T follicular helper cell (primary cell): ENCODE measurements around the gene OLA1.
"Not testable (repeated sequence)": the region's sequence is repeated elsewhere in the genome, so short reads cannot be mapped to it uniquely, and the experiment has no call there.

Source experiments
- DNase-seq: peaks from one replicate; pipeline ENCODE4 v3.0.0-alpha.2; 2020; ENCODE audit warnings: low read depth
- total RNA-seq, 2 experiments: gene quantifications; one replicate each; lab custom pipeline; 2026; lab: John Stamatoyannopoulos, UW

The OLA1 gene
- 52.2 to 135 reads per million in 2 experiments for total RNA-seq

DNA sequence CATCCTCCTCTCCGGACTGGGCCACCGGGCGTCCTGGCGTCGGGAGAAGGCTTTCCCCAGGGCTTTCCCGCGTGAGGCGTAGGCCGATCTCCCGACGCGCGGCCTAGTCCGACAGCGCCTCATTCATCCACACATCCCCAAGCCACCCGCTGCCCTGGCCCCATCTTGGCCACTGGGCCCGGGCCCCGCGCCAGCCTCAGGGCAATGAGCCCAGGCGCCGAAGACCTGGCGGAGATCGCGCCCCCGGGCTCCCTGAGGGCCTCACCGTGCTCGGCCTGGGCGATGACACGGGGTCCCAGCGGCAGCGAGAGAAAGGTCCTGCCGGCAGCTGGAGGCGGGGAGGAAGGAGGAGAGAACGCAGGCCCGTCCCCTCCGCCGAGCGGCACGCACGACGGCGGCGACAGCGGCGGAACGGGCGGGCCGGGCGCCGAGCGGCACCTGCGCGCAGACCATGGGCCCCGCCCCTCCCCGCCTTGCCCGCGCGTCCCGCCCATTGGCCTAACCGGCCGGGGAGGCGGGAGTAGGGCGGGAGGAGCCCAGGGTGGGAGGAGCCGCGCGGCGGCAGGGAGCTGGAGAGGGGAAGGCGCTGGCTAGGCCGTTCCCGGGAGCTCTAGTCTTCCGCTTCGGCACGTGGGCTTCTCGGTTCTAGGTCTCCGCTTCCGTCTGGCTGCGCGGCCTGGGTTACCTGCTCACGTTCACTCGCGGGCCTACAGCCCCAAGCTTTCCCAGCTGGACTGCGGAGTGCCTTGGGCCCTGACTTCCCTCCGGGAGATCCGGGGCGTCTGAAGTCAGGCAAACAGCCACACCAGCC lies at the start of gene OLA1:
Gene OLA1 (minus strand): TSS at position 346 of the 811 bp plus-strand sequence. CDS start 1,717 bp downstream, outside the sequence.
- DNase-seq, result peak; percentile 90

DNA sequence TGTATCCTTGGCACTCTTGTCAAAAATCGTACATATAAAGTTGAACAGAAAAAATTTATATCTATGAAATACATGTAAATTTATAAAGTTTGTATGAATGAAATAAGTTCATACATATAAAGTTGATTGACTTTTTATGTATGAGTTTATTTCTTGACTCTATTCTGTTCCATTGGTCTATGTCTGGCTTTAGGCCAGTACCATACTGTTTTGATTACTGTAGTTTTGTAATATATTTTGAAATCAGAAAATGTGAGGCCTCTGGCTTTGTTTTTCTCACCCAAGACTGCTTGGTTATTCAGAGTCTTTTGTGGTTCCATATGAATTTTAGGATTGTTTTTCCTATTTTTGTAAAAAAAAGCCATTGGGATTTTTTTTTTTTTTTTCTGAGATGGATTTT lies 44.6 kb upstream of the OLA1 start:
- DNase-seq, result no peak

DNA sequence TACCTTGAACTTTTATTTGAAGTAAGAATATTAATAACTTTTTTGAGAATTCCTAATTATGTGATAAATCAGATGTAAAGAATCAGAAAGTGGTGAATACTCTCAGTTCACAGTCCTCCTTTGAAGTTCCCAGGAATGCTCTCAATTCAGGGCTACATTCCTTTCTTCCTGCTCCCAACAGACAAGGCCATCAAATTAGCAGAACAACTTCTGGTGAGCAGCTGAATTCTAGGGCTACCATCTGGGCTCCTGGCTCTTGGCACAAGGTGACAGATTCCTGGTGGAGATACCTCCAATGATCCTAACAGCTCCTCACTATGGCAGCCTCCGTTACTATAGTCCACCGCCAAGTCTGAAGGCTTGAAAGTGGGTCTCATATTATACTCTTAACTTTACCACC lies 37.8 kb upstream of the OLA1 start:
- DNase-seq, result no peak

DNA sequence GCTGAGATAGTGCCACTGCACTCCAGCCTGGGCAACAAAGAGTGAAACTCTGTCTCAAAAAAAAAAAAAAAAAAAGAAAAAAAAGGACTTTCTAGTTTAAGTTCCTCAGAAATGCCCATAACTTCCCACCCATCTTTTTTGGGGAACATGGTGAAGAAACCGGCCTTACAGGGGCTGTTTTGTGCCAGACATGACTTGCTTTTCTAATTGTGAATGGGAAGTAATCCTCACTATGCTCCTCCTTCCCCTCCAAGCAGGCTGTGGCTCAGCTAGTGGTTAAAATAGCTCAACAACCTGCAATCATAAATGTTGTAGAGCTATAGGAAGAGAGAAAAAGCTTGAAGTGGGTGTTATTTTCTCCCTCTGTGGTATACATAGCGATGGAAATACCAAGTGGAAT lies 34.1 kb upstream of the OLA1 start:
- DNase-seq, result no peak

DNA sequence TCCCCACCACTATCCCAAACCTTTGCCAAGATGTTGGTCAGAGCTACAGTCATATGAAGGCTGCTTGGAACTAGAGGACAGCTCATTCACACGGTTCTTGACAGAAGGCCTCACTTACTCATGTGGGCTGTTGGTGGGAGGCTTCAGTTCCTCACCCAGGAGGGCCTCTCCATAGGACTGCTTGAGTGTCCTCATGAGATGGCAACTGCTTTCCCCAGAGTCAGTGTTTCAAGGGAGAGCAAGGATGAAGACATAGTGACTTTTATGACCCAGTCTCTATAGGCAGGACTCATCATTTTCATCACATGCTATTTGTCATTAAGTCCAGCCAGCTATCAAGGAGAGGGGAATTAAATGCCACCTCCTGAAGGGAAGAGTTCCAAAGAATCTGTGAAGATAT lies 33.4 kb upstream of the OLA1 start:
- no peak for DNase-seq

DNA sequence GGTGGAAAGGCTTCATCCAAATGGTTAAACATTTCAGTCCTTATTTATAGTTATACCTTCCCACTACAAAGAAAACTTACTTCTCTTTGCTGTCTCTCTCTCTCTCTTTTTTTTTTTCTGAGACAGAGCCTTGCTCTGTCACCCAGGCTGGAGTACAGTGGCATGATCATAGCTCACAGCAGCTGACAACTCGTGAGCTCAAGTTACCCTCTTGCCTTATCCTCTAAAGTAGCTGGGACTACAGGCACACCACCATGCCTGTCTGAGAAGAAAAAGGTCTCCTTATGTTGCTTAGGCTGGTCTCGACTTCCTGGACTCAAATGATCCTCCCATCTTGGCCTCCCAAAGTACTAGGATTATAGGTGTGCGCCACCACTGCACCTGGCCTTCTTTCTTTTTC lies 32.3 kb upstream of the OLA1 start:
- no peak for DNase-seq

DNA sequence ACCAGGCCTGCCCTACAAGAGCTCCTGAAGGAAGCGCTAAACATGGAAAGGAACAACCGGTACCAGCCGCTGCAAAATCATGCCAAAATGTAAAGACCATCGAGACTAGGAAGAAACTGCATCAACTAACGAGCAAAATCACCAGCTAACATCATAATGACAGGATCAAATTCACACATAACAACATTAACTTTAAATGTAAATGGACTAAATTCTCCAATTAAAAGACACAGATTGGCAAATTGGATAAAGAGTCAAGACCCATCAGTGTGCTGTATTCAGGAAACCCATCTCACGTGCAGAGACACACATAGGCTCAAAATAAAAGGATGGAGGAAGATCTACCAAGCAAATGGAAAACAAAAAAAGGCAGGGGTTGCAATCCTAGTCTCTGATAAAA lies 21.9 kb upstream of the OLA1 start:
- not testable (repeated sequence) for DNase-seq

DNA sequence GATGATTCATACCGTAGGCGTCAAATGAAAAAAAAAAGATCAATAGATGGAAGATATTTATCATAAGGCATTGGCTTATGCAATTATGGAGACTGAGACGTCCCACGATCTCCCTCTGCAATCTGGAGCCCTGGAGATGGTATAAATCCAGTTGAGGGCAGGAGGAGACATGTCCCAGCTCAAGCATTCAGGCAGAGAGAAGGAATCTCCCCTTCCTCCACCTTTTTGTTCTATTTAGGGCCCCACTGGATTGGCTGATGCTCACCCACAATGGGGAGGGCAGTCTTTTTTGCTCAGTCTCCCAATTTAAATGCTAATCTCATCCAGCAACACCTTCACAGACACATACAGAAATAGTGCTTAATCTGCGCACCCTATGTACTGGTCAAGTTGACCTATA lies 18.0 kb upstream of the OLA1 start:
- no peak for DNase-seq

DNA sequence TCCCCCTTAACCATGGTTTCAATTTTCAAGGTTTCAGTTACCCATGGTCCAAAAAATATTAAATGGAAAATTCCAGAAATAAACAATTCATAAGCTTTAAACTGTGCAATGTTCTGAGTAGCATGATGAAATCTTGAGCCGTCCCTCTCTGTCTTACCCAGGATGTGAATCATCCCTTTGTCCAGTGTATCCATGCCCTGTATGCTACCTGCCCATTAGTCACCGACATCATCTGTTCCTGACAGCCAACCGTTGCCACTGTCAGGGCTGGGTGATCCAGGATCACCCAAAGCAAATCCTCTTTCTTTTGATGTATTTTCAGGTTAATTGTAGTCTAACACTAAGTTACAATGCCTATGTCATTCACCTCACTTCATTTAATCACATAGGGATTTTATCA lies 15.7 kb upstream of the OLA1 start:
- DNase-seq, result no peak

DNA sequence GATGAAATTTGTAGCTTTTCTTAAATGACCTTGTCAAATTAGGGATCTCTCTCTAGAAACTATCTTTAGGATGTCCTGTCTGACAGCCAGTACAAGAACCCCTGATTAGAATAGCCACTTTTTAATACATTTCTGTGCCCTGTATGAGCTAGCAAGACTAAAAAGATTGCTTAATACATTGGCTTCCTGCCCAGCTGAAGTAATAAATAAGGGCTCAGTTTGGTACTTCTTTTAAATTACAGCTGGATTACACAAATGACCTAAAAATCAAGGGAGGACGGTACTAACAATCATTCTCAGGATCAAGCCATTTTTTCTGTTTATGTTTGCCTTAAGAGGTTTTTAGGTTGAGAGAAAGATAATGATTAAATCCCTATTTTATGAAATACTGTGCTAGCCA lies 11.6 kb upstream of the OLA1 start:
- DNase-seq, result no peak

DNA sequence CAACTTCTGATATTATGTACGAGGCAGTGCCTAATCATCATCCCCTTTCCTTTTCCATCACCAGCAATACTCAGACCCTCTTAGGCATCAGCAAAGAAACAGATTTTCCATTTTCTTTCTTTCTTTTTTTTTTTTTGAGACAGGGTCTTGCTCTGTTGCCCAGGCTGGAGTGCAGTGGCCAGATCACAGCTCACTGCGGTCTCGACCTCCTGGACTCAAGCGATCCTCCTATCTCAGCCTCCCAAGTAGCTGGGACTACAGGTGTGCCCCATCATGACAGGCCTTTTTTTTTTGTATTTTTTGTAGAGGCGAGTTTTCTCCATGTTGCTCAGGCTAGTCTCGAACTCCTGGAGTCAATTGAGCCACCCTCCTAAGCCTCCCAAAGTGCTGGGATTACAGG lies 5.9 kb upstream of the OLA1 start:
- no peak for DNase-seq

DNA sequence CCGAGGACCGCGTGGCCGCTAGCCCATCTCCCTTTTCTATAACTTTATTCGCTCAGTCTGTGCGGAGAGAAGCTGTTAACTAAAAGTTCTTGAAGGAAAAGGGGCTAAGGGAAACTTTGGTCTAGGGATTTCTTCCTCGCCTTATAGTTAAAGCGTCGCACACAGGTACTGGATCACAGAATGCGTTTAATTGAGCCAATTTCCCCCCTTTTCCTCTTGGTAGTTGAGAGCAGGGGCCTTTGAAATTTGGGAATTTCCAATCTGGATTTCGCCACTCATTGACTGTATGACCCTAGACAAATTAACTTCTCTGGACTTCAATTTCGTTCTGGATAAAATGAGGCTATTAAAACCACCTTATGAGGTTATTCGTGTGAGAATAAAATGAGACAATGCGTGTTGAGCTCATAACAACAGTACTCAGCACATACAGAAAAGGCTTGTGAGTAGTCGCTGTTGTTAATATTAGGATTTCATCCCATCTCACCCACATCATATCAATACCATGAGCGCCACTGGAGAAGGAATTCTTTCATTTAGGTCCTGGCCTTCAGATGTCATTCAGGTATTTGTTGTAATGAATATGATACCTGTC lies 763 bp upstream of the OLA1 start:
- DNase-seq, result no peak

DNA sequence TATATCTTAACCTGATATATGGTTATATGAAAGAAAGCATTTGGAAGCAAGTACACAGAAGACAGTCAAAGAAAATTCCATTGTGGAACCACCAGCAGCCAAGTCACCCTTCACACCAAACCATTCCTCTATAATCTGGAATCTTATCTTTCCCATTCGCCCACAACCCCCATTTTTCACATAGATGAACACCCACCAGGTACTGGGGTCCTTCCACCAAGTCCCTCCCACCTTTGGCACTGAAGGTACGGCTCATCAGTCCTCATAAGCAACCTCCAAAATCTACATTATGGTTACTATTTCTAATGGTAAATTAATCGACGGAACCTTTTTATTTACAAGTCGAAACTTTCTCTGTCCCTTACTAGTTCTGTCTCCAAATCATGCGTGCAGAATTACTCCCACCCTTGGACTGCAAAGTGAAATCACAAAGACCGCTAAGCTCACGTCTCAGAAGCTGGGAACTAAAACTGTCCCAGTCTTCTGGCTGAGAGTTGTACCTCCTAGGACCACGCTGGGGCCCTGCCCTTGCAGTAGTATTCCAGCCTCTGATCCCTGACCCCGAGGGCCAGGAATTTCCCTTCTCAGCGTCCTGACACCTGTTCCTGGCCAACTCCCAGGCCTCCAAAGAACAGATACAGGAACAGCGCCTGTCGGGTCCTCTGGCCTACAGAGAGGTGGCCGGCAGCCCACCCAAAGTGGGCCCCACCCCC lies 702 bp downstream of the OLA1 start:
- DNase-seq, result no peak

DNA sequence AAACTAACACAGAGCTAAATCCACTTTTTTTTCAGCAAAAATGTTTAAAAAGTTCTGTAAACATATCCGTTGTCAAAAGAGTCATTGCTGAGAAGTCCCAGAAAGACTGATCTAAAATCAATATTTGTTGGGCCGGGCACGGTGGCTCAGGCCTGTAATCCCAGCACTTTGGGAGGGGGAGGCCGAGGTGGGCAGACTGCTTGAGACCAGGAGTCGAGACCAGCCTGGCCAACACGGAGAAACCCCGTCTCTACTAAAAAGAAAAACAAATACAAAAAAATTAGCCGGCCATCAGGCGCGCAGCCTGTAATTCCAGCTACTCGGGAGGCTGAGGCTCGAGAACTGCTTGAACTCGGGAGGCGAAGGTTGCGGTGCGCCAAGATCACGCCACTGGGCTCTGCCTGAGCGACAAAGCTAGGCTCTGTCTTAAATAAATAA lies 1.4 kb downstream of the OLA1 start:
- DNase-seq, result no peak

DNA sequence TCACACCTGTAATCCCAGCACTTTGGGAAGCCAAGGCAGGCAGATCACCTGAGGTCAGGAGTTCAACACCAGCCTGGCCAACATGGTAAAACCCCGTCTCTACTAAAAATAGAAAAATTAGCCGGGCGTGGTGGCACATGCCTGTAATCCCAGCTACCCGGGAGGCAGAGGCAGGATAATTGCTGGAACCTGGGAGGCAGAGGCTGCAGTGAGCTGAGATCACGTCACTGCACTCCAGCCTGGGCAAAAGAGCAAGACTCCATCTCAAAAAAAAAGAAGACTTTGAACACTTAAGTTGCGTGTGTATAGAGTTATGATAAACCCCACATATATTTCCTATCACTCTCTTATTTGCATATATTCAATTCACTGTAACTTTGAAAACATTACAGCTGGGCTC lies 2.7 kb downstream of the OLA1 start:
- not testable (repeated sequence) for DNase-seq

DNA sequence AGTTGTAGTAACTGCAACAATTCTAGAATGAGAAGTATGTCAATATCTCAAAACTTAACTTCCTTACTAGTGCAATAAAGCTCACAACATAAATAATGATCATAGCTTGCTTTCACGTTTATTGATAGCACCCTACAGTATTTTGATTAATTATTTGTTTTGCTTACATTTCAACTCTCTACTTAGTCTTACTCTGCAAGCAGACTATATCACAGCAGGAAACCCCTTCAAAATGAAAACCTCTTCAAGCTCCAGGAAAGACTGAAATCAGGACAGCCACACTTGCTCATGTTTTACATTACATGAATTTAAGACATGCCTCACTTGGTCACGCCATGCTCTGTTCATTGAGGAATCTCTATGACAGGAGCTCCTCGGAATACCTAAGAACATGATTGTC lies 3.3 kb downstream of the OLA1 start:
- no peak for DNase-seq

DNA sequence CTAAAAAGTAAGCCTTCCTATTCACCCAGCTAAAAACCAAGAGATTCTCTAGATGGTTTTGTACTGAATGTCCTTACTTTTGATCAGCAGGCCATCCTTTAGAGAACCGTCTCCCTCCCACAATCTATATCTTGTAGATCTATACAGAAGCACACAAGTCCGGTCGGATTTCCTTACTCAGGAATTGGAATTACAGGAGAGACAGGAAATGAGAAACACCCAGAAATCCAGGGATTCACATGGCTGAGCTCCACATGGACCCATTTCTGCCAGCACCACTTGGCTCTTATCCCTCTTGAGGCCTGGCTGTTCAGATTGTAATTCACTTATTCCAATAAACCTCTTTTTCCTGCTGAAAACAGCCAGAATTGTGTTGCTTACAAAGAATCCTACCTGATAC lies 4.5 kb downstream of the OLA1 start:
- no peak for DNase-seq

DNA sequence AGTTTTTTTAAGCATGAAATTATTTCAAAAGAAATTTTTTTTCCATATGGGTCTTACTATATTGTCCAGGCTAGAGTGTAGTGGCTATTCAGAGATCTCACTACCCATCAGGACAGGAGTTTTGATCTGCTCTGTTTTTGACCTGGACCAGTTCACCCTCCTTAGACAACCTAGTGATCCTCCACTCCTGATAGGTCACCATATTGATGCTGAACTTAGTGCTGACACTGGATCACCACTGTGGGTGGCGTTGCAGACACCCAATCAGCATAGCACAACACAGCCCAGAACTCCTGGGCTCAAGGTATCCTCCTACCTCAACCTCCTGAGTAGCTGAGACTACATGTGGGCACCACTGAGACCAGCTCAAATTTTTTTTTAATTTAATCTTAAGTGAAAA lies 8.2 kb downstream of the OLA1 start:
- DNase-seq, result no peak

DNA sequence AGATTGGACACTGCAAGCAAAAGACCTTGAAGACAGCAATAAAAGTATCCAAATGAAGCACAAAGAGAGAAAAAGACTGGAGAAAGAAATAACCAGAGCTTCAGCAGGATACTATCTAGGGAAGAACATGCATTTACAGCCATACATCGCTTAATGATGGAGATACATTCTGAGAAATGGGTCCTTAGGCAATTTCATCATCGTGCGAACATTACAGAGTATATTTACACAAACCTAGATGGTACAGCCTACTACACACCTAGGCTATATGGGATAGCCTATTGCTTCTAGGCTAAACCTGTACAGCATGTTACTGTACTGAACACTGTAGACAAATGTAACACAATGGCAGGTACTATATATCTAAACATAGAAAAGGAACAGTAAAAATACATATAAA lies 11.9 kb downstream of the OLA1 start:
- DNase-seq, result no peak

DNA sequence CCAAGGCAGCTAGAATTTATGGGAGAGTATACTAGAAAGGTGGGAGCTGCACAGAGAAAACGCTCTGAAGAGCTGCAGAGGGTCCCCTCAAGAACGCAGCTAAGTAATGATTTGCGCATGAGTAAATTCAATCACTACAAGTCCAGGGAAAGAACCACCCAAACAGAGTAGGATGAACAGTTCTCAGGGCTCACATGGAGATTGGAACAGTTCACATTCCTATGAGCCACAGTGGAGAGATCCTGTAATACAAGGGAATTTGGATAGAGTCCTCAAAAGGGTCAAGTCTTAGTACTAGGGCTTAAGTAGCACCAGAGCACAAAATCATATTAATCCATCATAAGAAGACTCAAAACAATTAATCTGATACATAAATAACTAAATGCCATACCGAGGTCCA lies 12.7 kb downstream of the OLA1 start:
- no peak for DNase-seq

DNA sequence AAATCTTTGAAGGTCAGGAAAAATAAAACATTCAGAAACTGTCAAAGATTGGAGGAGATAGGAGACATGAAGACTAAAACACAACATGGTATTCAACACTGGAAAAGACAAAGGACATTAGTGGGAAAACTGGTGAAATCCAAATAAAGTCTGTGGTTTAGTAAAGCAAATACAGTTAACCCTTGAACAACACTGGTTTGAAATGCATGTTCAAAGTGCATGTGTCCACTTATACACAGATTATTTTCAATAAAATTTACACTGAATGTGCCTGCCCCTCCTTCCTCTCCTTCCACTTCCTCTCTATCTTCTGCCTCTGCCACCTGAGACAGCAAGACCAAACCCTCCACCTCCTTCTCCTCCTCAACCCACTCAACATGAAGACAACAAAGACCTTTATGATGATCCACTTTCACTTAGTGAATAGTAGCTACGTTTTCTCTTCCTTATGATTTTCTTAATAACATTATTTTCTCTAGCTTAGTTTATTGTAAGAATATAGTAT lies 14.5 kb downstream of the OLA1 start:
- DNase-seq, result no peak

DNA sequence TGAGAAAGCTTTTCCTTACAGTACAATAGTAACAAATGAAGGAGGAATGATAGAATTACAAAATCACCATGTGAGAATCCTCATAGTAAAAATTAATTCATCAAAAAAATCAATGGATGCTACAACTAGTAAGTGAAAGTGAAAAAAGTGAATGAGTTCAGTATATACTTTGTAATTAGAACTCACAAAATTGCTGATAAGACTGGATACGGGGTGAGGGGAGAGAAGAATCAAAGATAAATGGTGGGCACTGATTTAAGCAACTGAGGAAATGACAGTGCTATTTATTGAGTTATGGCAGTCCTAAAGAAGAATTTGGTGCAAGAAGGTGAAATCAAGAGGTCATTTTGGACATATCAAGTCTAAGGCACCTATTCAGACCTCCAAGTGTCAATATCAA lies 20.6 kb downstream of the OLA1 start:
- DNase-seq, result no peak
